ENCODE results near the gene GABRG3.

Gene GABRG3

DNA sequence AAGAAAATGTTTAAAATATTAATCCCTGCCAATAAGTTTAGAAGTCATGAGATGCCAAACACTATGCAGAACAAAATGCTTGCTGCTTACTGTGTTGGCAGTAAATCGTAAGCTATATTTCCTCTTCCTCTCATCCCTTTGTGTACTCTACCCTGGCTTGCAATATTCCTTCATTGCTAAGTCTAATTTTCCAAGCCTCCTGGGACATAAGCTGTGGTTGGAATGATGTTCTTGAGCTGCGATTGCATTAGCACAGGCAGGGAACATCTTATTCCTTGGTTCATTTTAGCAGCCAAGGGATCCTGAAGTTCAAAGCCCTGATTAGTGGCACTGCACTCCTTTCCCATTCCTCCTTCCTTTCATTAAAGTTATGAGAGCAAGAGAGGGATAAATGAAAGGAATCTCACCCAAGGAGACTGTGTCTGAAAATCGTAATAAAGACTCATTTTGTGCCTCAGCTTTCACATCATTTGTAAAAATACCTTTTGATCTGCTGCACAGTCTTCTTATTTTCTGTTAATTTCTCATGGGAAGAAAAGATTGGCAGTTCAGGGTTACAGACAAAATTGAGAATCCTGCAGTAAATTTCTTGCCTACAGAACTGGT lies 592.9 kb downstream of the GABRG3 start:
- intact Hi-C loops (cut with DNase I) = no loop called here
- DNase-seq = no peak

DNA sequence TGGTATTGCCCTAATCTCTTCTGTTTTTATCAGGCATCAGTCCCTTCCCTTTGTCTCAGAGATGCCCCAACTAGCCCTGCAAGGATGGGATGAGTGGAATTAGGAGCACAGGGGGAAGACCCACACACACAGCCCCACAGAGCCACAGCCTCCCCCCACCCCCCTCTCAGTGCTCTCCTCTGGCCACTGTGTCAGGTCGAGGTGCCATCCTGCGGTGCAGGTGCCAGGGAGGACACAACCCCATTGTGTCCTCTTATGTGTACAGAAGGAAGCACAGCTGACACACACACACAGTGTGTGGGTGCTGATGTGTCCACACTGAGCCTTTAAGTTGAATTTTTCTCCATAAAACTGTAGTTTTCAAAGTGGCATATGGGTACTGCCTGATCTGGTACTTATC lies 593.7 kb downstream of the GABRG3 start:
- intact Hi-C loops (cut with DNase I) = no loop called here
- no peak for DNase-seq

DNA sequence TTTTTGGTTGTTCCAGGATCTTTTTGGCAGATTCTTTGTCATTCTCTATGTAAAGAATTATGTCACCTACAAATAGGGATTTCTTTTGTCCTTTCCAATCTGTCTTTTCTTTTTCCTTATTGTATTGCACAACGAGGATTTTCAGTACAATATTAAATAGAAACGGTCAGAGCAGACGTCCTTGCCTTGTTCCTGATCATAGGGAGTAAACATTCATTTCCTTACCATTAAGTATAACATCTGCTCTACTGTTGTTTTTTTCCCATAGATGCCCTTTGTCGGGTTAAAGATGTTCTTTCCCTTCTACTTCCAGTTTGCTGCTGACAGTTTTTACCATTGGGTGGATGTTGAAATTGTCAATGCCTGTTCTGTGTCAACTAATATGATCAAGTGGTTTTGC lies 599.8 kb downstream of the GABRG3 start:
- no peak for DNase-seq
- intact Hi-C loops (cut with DNase I) = no loop called here

DNA sequence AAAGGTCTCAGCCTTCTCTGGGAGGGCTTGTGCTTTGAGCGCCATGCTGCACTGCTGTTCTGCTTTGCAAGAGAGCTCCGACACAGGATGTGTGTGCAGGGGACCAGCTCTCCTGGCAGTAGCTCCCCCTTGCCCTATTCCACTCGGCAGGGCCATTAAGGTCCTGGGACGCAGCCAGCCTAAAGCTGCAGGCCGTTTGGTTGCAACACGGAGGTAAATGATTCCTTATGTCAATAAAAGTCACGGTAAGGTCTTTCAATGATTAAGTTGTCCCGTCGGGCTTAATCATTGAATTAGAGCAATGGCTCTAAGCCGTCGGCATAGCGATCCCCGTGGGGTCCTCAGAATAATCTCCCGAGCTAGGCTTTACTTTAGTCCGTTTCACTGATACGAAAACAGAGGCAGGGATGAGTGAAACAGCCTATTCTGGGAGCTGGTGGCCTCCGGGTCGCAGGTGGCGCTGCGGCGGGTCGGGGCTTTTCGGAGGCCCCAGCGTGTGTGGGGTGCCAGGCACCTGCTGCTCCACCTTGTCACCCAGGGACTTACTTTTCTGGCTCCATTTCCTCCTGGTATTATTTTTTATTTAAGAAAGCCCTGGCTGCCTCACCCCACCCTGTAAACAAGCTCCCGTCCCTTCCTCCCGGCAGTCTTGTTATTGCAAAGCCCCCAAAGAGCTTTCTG lies 603.0 kb downstream of the GABRG3 start:
- no peak for DNase-seq
- intact Hi-C loops (cut with DNase I) = no loop called here

DNA sequence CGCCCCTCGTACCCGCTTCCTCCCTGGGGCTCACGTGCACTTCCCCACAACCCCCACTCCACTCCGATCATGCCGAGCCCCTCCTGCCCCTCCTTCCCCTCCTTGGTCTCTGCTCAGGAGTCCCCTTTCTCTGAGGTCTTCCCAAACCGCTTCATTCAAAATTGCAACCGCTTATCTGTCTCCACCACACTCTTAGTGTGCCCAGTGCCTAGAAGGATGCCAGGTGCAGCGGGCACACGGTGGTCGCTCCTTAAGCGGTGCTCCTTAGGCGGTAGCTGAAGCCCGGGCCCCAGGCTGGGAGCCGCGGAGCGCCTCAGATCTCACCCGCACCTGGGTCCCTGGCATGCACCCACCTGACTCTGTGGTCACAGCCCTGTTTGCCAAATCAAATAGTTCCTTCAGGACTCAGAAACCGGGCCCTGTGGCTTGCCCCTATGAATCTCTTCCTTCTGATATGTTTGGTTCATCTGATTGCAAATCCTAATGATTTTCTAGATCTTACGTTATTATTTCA lies 603.6 kb downstream of the GABRG3 start:
- intact Hi-C loops (cut with DNase I) = no loop called here
- DNase-seq = no peak

DNA sequence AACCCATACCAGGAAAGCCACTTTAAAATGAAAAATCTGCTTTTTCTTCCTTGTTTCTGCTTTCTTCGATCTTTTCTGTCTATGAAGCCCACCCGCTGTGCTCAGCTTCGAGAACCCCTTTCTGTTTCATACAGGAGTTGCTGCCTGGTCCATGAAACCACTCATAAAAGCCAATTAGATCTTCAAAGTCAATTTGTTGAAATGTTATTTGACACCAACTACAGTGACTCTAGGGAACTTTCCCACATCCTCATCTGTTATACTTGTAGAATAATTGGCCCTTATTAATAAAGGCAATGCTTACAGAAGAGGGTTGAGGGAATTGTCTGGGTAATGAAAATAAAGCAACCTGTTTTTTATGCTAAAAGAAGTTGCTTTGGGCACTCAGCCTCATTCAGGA lies 604.5 kb downstream of the GABRG3 start:
- DNase-seq = no peak
- intact Hi-C loops (cut with DNase I) = no loop called here

DNA sequence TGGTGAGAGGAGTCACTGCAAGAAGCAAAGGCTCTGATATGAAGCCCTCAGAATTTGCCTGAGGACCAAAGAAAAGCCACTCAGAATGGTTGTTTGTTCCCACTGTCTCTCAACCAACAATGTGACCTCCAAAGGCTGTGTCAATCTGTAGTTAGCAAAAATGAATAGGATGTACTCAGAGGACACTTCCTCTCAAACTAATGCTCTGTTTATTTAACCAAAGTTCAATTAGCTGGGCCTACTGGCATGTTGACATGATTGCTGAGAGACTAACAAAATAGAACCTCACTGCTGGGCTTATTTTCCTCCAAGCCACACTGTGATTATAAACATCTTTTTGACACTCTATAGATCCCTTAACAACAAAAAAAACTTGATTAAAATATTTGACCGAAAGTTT lies 605.6 kb downstream of the GABRG3 start:
- intact Hi-C loops (cut with DNase I) = no loop called here

DNA sequence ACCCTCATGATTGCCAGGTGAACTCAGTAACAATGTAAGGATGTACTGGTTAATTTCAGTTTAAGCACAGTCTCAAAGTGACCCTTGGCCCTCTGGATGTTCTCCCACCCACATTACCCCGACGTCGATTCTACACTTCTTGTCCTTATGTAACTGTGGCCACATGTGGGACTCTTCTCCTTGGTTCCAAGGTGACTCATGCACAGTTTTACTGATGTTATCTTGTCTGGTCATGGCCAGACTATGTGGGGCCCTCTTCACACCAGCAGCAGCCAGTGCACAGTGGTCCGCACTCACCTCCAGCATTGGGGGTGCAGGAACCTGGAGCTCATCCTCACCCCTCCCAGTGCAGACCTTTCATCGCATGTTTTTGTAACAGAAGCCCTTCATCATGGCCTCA lies 608.8 kb downstream of the GABRG3 start:
- intact Hi-C loops (cut with DNase I) = no loop called here
- no peak for DNase-seq

More for the DNA sequence above, 605.6 kb downstream of the GABRG3 start:
- no peak for DNase-seq

DNA sequence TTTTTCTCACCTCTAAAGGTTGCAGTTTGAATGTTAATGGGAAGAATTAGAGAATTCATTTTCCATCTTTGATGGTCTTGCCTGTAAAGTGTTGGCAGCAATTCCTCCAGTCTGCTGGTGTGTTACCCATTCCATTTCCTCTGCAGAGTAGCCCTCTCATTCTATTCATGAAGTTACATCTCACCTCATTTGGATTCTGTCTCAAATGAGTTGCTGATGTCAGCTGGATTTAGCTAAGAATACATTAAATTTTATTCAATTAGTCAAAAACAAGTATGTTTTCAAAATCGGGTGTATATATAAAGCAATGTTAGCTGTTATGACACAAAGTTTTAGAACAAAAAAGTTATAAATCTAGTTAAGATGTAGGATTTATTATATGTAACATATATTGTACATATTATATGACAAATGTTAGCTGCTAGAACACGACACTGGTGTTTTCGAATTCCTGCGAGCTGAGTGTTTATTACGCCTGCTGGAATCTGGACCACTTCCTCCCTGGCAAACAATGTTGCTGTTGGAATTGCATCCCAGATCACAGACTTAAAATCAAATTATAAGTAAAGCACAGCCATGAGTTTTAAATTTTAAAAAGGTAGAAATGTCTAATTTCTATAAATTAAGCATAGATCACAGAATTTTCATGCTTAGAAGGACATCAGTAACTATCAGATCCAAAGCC lies 611.9 kb downstream of the GABRG3 start:
- no peak for DNase-seq
- intact Hi-C loops (cut with DNase I) = no loop called here

DNA sequence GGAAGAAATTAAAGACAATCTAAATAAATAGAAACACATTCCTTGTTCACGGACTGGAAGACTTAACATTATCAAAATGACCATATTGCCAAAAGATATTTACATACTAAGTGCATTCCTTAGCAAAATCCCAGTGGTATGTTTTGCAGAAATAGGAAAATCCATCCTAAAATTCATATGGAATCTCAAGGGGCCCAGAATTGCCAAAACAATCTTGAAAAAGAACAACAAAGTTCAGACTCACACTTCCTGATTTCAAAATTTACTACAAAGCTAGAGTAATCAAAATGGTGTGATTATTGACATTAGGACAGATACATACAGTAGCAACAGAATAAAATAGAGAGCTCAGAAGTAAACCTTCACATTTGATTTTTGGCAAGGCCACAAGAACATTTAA lies 612.7 kb downstream of the GABRG3 start:
- intact Hi-C loops (cut with DNase I) = no loop called here
- DNase-seq = no peak

DNA sequence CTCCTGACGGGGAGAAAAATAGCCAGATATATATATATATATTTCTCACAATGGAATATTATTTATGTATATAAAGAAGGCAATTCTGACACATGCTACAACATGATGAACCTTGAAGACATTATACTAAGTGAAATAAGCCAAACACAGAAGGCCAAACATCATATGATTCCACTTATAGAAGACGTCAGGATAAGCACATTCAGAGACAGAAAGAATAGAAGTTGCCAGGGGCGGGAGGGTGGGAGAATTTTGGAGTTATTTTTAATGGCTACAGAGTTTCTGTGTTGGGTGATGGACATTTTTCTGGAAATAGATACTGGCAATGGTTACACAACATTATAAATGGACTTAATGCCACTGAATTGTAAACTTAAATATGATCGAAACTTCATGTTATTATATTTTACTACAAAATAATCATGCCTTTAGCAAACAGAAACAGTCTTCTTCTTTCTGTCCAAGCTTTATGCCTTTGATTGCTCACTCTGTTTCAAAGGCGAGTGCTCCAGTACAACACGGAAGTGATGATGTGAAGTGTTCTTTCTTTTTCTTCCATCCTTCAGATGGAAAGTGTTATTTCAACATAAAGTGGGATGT lies 614.2 kb downstream of the GABRG3 start:
- intact Hi-C loops (cut with DNase I) = no loop called here
- DNase-seq = no peak

DNA sequence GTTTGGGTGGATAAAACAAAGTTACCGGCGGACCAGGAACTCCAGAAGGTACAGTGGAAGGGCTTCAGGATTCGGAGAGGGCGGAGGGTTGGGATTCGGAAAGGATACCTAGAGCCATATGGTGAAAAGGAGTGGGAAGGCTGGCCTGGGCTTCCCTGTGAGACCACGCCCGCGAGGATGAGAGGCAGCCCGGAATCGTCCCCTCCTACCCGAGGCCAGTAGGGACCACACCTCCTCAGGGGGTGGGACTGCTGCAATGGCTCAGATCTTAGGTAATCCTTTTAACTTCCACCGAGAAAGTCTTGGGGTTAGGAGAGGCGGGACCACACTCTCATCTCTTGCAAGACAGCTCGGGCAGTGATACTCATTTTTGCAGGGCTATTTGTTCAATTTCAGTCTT lies 616.8 kb downstream of the GABRG3 start:
- DNase-seq = no peak
- intact Hi-C loops (cut with DNase I) = no loop called here

DNA sequence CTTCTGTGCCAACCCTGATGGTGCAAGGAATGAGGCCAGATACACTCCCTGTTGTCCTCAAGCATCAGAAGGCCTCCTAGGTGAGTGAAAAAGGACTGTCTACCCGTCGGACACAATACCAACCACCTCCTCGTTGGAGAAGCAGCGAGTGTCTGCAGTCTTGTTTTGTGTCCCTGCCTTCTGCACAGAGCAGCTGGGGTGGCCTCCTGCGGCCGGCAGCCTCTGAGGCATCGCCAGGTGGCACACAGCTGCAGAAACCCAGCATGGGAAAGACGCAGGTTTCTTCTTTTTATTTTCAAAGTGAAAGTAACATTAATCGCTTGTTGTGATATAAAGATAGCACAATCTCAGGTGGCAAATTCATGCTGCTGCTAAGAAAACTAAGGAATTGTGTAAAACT lies 618.3 kb downstream of the GABRG3 start:
- no peak for DNase-seq
- intact Hi-C loops (cut with DNase I) = no loop called here

DNA sequence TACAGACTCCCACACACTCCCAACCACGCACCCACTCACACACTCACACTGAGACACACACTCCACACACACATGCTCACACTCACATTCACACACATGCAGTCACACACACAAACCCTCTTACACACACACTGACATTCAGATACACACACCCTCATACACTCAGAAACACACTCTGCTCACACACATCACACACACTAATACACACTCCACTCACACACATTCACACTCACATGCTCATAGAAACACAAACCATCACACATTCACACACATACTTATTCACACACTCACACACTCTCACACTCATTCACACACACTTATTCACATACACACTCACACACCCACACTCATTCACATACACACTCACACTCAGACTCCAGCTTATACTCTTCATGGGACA lies 618.8 kb downstream of the GABRG3 start:
- intact Hi-C loops (cut with DNase I) = no loop called here
- no peak for DNase-seq
